ENCODE results near the gene UQCC2. TPM values are rescaled to one million over a fixed set of nuclear protein-coding genes. Genes with fewer than 3 reads are reported as not detected.

The UQCC2 gene
- total and polyA plus RNA-seq, 7 donors, result 118 to 184 (median 141) TPM

GRCh38 chr6:33697845-33698244, 13.7 kb downstream of the UQCC2 start:
- WGBS, 3 donors, result 96 to 97% (median 96%) methylated on average over 10 of the region's 10 CpGs
- no peak overlapping the region for H3K4me3 ChIP-seq
- H3K4me1 ChIP-seq, result peaks cover 59% of the 10 kb centered on the region
- no peak overlapping the region for H3K27ac ChIP-seq
- DNase-seq, result peak in 1 of 2 donors; percentile 23
- intact Hi-C loops (cut with DNase I), result no loop called here
- H3K36me3 ChIP-seq (ENCODE audit: insufficient read depth in 1 of 2, low read depth in 1 of 2), result peaks cover 3 to 44% of the 10 kb centered on the region in 2 donors
- H3K27me3 ChIP-seq (ENCODE audit: insufficient read depth in 3 of 3, low read length in 2 of 3), result no peaks in the 10 kb centered on the region
- no peaks in the 10 kb centered on the region for H3K9me3 ChIP-seq
- no peak for ATAC-seq
- TF ChIP-seq, protein P1, sequence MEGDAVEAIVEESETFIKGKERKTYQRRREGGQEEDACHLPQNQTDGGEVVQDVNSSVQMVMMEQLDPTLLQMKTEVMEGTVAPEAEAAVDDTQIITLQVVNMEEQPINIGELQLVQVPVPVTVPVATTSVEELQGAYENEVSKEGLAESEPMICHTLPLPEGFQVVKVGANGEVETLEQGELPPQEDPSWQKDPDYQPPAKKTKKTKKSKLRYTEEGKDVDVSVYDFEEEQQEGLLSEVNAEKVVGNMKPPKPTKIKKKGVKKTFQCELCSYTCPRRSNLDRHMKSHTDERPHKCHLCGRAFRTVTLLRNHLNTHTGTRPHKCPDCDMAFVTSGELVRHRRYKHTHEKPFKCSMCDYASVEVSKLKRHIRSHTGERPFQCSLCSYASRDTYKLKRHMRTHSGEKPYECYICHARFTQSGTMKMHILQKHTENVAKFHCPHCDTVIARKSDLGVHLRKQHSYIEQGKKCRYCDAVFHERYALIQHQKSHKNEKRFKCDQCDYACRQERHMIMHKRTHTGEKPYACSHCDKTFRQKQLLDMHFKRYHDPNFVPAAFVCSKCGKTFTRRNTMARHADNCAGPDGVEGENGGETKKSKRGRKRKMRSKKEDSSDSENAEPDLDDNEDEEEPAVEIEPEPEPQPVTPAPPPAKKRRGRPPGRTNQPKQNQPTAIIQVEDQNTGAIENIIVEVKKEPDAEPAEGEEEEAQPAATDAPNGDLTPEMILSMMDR (IDR thresholded peaks at IDR 0.05), result no peak

GRCh38 chr6:33696548-33697518, 14.7 kb downstream of the UQCC2 start:
- peaks cover 3 to 46% of the 10 kb centered on the region in 2 donors for H3K36me3 ChIP-seq (ENCODE audit: insufficient read depth in 1 of 2, low read depth in 1 of 2)

GRCh38 chr6:33696076-33696475, 15.4 kb downstream of the UQCC2 start:
- H3K36me3 ChIP-seq (ENCODE audit: insufficient read depth in 1 of 2, low read depth in 1 of 2), result peaks cover 3 to 51% of the 10 kb centered on the region in 2 donors
- WGBS, 3 donors, result 75 to 85% (median 79%) methylated on average over 10 of the region's 10 CpGs
- no peak overlapping the region for H3K4me3 ChIP-seq
- TF ChIP-seq, protein P1 (IDR thresholded peaks at IDR 0.05), result no peak
- H3K27ac ChIP-seq, result peak overlapping the region; percentile 81
- intact Hi-C loops (cut with DNase I), result no loop called here
- H3K27me3 ChIP-seq (ENCODE audit: insufficient read depth in 3 of 3, low read length in 2 of 3), result no peaks in the 10 kb centered on the region
- H3K4me1 ChIP-seq, result peaks cover 72% of the 10 kb centered on the region
- DNase-seq (peak in 1 of 2 donors; percentile 34), ATAC-seq (no peak)
- H3K9me3 ChIP-seq, result no peaks in the 10 kb centered on the region

More at GRCh38 chr6:33696548-33697518, 14.7 kb downstream of the UQCC2 start:
- H3K4me1 ChIP-seq, result peaks cover 69% of the 10 kb centered on the region
- peak overlapping the region; percentile 56 for H3K27ac ChIP-seq
- no peaks in the 10 kb centered on the region for H3K9me3 ChIP-seq
- H3K27me3 ChIP-seq (ENCODE audit: insufficient read depth in 3 of 3, low read length in 2 of 3), result no peaks in the 10 kb centered on the region
- TF ChIP-seq, protein P1 (IDR thresholded peaks at IDR 0.05), result no peak
- no peak overlapping the region for H3K4me3 ChIP-seq
- peak in 3 of 4 donors; percentile 18 to 30 (median 20) for ATAC-seq
- 47 to 52% (median 50%) methylated on average over 15 of the region's 15 CpGs for WGBS, 3 donors
- DNase-seq, result peak; percentile 50 to 55
- intact Hi-C loops (cut with DNase I), result no loop called here

- intact Hi-C loops (cut with DNase I), result no loop called here
- Histone ChIP-seq H3K9me3 (no peaks in the 10 kb centered on the region), H3K4me3 (no peak overlapping the region), H3K36me3 (ENCODE audit: insufficient read depth in 1 of 2, low read depth in 1 of 2) (peaks cover 3 to 50% of the 10 kb centered on the region in 2 donors), H3K4me1 (peaks cover 72% of the 10 kb centered on the region), H3K27me3 (ENCODE audit: insufficient read depth in 3 of 3, low read length in 2 of 3) (no peaks in the 10 kb centered on the region), H3K27ac (peak overlapping the region; percentile 81)
- ATAC-seq (no peak), DNase-seq (peak in 1 of 2 donors; percentile 47)
- WGBS, 3 donors, result 42 to 71% (median 54%) methylated on average over 16 of the region's 16 CpGs
- TF ChIP-seq, protein P1 (IDR thresholded peaks at IDR 0.05), result no peak
Measured at GRCh38 chr6:33695451-33695887, 16.0 kb downstream of the UQCC2 start.

All from psoas muscle (tissue), 8 donors.